ENCODE measurements around the gene HEXIM1. TPM values are rescaled to one million over a fixed set of nuclear protein-coding genes. Genes with fewer than 3 reads are reported as not detected.
A peak's percentile ranks its signal among the peaks of the same experiment; 100 is the strongest.

Gene HEXIM1
- total RNA-seq, 1 experiment from 2014 or later = 26.3 TPM

DNA sequence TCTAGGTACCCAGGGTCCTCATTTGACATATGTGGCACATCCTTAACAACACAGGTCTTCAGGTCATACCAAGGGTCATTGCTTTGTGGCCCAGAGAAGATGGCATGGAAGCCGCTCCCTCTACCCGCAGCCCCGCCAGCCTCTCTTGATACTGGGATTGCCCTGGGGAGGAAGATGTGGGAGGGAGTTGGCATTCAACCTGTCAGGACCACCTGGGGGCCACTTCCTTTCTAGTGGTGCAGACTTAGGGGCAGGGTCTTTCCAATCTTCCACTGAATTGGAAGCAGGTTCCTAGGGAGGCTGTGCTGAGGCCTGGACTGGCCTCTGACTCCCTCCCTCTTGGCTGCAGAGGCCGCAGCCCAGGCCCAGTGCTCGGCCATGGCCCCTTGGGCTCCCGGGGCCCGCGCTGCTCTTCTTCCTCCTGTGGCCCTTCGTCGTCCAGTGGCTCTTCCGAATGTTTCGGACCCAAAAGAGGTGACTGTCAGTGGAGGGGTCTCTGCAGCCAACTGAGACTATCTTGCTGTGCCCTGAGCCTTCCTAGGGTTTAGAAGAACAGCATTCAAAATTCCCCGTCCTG is 5.1 kb upstream of the HEXIM1 start:
- no peak for DNase-seq (ENCODE audit: low spot score)
- in situ Hi-C loops (cut with HindIII; ENCODE audit: low sequenced_read_pairs) = no loop called here

DNA sequence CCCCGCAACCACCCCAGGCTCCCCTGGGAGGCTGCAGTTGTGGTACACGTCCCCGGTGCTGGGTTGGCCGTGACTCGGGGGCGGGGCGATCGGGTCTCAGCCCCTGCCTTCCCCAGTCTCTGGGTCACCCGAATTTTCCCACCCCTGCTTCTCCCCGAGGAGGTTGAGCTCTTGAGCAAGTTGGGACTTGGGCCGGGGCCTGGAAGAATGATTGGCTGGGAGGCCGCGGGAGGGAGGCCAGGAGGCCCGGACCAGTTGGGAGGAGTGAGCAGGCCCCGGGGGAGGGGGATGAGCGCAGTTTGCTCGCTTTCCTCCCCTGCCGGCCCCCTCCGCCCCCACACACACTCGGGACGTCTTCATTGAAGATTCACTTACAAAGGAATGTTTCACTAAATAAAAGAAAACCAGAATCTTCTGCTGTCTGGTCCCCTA is 4.5 kb upstream of the HEXIM1 start:
- in situ Hi-C loops (cut with HindIII; ENCODE audit: low sequenced_read_pairs) = no loop called here

DNA sequence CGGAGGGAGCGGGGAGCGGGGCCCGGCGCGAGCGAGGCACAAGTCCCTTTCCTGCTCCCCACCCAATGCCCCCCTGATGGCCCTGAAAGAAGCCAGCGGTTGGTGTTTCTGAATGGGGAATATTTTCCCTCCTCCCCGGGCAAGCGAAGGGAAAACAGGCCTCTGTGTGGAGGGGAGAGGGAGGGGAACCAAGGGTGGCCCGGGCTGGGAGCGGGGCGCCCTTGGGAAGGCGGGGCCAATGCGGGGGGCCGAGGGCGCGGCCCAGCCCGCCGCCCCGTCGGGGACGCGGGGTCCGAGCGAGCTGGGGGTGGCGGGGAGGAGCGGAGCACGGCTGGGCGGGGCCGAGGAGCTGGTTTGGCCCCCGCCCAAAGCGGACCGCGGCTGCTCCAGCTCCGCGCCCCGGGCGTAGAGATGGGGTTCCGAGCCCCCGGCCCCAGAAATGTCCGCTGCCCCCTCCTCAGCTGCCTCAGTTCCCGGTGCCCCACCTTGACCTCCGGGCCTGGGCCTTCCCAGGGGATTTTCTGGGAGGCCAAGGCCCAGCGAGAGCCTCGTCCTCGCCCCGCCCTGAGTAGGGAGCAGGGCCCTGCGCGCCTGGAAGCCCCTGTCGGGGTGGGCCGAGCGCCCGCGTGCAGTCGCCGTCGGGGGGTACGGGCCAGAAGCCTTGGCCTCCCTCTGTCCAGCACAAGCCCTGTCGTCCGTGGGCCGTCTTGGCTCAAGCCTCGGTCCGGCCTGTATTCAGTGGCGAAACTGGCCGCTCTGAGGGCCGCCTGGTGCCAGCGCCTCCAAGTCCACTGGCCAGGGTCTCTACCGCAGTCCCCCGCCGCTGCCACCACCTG is 3.9 kb upstream of the HEXIM1 start:
- DNase-seq (ENCODE audit: low spot score) = peak; percentile 50
- in situ Hi-C loops (cut with HindIII; ENCODE audit: low sequenced_read_pairs) = no loop called here

More for the DNA sequence above, 4.5 kb upstream of the HEXIM1 start:
- DNase-seq (ENCODE audit: low spot score) = peak; percentile 70

DNA sequence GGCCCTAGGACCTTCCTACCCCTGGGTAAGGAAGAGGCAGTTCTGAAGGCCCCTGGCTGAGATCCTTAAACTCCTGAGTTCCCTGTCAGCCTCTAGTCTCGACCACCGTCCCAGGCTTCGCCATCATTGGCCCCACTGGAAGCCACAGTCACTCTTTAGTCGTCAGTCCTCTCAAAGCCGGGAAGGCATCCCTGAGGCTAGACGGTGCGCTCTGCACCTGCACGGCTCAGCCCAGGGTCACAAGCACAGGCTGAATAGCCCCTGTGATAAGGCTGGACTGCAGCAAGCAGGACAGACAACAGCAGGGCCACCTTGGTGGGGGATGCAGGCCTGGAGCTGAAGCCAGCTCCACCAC is 3.3 kb upstream of the HEXIM1 start:
- in situ Hi-C loops (cut with HindIII; ENCODE audit: low sequenced_read_pairs) = no loop called here
- DNase-seq (ENCODE audit: low spot score) = no peak

DNA sequence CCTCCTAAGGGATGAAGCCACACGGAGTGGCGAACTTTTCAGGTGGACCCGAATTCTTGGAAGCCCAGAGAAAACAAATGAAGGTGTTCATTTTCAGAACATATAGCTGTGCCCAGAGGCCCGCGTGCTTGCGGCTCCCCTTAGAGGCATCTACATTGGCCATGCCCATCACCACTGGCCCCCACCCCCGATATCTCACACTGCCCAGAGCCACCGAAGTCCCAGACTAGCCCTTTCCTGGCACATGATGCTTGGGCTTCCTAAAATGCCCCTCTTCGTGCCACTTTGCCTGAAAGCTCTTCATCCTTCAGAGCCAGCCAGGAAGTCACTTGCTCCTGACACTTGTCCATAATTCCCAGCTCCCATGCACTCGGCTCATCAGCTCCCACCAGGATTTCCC is 2.1 kb upstream of the HEXIM1 start:
- no peak for DNase-seq (ENCODE audit: low spot score)

DNA sequence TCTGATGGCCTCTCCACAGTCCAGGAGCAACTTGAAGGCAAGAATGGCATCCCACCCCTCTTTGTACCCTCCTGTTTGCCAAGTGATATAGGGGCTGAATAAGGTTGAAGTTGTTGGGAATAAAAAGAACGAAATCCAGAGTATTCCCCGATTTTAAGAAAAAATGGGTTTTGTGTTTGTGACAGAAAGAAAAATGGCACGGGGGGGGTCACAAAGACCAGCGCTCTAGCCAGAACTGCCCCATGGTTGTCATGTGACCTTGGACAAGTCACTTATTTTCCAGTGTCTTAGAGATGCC is 1.7 kb upstream of the HEXIM1 start:
- in situ Hi-C loops (cut with HindIII; ENCODE audit: low sequenced_read_pairs) = no loop called here
- DNase-seq (ENCODE audit: low spot score) = no peak

More for the DNA sequence above, 2.1 kb upstream of the HEXIM1 start:
- in situ Hi-C loops (cut with HindIII; ENCODE audit: low sequenced_read_pairs) = no loop called here

DNA sequence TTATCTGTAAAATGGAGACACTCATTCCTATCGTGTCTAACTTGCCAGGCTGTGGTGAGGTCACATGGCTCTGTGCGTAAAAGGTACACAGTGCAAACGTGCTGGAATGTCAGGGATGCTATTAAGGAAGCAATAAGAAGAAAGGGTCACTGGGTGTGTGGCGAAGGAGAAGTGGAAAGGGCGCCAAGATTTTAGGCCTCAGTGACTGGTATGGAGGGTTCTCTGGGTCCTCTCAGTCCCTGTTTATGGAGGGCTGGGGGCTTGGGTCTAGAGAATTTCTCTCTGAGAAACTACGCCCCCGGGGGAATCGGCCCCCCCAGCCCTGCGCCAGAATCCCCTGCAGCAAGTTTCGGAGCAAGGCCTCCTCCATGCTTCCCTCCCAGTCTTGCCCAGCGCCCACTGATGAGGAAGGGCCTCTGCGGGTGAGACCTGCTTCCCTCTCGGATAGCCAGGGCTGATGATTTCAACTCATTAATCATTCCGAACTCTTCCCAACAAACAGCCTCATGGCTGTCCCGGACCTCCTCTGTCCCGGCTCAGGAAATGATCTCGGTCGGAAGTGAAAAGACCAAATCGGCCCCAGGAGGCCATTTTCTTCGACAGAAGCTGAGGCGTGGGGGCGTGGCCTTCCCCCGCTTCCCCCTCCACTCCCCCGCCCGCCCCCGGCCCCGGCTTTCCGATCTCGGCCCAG is 1.2 kb upstream of the HEXIM1 start:
- in situ Hi-C loops (cut with HindIII; ENCODE audit: low sequenced_read_pairs) = no loop called here
- DNase-seq (ENCODE audit: low spot score) = peak; percentile 40

DNA sequence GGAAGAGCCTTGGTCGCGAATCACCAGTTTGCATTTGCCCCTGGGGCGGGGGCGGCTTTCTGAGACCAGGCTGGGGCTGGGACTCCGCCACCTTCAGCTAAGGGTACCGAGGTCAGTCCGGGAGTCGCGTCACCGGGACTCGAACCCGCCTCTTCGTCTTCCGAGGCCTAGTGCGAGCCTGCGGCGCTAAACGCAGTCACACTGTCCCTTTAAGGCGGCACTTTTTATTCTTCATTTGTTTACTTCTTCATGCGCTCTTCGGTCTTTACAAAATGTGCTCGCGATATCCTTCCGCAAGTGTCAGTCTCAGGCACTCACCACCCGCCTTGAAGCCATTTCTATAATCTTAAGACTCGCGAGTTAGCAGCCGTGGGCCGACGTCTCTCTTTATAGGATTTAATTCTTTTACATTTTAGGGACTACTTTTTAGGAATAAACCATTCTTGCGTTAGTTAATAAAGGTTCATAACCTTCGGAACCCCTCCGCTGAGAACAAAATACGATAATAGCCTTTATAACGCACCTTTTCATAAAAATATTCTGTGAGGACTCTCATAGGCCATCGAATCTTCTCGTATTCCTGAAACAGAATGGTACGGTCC is 593 bp upstream of the HEXIM1 start:
- in situ Hi-C loops (cut with HindIII; ENCODE audit: low sequenced_read_pairs) = no loop called here
- peak; percentile 94 for DNase-seq (ENCODE audit: low spot score)

DNA sequence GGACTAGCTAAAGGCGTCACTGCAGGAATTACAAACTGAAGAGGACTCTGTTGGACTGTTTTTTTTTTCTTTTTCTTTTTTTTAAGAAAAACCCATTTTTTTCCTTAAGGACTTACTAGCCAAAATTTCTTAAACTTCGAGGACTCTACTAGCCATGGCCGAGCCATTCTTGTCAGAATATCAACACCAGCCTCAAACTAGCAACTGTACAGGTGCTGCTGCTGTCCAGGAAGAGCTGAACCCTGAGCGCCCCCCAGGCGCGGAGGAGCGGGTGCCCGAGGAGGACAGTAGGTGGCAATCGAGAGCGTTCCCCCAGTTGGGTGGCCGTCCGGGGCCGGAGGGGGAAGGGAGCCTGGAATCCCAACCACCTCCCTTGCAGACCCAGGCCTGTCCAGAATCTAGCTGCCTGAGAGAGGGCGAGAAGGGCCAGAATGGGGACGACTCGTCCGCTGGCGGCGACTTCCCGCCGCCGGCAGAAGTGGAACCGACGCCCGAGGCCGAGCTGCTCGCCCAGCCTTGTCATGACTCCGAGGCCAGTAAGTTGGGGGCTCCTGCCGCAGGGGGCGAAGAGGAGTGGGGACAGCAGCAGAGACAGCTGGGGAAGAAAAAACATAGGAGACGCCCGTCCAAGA is 878 bp downstream of the HEXIM1 start:
- DNase-seq (ENCODE audit: low spot score) = peak; percentile 87

DNA sequence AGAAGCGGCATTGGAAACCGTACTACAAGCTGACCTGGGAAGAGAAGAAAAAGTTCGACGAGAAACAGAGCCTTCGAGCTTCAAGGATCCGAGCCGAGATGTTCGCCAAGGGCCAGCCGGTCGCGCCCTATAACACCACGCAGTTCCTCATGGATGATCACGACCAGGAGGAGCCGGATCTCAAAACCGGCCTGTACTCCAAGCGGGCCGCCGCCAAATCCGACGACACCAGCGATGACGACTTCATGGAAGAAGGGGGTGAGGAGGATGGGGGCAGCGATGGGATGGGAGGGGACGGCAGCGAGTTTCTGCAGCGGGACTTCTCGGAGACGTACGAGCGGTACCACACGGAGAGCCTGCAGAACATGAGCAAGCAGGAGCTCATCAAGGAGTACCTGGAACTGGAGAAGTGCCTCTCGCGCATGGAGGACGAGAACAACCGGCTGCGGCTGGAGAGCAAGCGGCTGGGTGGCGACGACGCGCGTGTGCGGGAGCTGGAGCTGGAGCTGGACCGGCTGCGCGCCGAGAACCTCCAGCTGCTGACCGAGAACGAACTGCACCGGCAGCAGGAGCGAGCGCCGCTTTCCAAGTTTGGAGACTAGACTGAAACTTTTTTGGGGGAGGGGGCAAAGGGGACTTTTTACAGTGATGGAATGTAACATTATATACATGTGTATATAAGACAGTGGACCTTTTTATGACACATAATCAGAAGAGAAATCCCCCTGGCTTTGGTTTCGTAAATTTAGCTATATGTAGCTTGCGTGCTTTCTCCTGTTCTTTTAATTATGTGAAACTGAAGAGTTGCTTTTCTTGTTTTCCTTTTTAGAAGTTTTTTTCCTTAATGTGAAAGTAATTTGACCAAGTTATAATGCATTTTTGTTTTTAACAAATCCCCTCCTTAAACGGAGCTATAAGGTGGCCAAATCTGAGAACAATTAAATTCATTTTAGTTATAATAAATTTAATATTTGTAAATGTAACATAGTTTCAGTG is 1.7 kb downstream of the HEXIM1 start:
- DNase-seq (ENCODE audit: low spot score) = peak; percentile 68
- in situ Hi-C loops (cut with HindIII; ENCODE audit: low sequenced_read_pairs) = no loop called here

More for the DNA sequence above, 878 bp downstream of the HEXIM1 start:
- in situ Hi-C loops (cut with HindIII; ENCODE audit: low sequenced_read_pairs) = no loop called here

DNA sequence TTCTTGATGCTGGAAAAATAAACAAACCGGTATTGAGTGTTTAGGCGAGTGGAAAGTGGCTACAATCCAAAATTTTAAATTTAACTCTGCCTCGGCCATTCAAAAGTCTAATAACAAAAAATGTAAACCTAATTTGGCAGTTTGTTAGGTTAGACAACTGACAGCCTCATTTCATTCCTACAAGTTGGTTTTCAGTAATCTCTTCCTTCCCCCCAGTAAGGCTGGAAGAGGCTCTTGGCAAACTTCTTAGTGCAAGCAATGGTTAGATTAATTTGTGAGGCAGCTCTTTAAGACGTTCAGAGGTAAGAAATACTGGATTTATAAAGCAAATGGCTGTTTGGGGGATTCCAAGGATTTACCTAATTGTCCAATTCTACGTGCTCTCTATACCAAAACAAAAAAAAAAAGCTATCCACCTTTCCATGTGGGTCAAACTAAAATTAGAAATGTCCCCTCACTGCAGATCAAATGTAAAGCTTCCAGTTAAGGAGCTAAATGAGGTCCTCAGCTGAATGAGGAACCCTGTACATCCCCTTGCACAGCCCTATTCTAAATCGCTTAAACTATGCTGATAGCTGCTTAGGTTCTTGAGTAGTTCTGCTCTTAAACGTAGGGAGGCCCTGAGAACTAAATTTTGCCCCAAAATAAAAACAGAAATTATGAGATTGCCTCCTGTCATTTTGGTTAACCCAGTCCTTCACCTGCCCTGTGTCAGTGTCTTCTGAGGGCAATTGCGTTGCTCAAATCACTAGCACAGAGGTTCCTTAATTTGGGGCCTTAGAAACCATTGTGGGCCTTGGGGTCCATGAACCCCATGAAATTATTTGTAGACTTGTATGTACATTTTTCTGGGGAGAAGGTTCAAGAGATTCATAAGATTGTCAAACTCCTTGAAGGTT is 2.9 kb downstream of the HEXIM1 start:
- DNase-seq (ENCODE audit: low spot score) = peak; percentile 57
- in situ Hi-C loops (cut with HindIII; ENCODE audit: low sequenced_read_pairs) = no loop called here

DNA sequence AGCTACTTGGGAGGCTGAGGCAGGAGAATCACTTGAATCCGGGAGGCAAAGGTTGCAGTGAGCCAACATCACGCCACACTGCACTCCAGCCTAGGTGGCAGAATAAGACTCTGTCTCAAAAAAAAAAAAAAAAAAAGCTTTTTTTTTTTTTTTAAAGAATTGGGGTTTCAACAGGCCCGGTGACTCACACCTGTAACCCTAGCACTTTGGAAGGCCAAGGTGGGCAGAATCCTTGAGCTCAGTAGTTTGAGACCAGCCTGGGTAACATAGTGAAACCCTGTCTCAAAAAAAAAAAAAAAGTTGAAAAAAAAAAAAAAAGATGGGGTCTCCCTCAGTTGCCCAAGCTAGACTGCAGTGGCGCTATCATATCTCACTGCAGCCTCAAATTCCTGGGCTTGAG is 6.8 kb downstream of the HEXIM1 start:
- in situ Hi-C loops (cut with HindIII; ENCODE audit: low sequenced_read_pairs) = no loop called here
- no peak for DNase-seq (ENCODE audit: low spot score)

DNA sequence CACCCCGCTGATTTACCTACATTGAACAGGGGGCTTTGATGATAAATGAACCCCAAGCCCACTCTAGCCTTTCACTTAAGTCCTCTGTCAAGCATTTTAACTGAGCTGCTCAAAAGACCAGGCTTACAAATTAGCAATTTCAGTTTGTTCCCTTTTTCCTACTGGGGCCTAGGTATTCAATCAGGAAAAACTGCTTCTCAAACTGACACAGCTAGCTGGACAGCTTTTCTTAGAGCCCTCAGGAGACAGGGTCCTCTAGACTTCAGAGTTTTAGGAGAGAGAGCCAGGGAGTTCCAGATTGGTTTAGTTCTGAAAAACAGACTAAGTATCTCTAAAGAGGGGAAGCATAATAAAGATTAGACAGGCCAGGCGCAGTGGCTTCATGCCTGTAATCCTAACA is 7.2 kb downstream of the HEXIM1 start:
- in situ Hi-C loops (cut with HindIII; ENCODE audit: low sequenced_read_pairs) = no loop called here
- no peak for DNase-seq (ENCODE audit: low spot score)

DNA sequence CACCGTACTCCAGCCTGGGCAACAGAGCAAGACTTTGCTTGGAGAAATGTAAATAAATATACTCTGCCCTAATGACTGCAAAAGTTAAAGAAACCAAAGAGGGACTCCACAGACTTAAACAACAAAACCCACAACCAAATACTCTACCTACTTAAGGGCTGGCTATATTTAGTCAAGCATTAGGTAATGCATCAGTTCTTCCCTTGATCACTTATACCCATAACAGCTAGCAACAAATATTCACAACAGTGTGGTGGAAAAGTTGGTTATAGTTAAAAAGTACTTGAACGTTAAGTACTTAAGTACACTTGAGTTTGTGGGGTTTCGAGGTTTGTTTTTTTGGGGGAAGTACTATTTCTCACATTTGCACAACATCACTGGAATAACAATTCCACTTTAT is 8.0 kb downstream of the HEXIM1 start:
- no peak for DNase-seq (ENCODE audit: low spot score)
- in situ Hi-C loops (cut with HindIII; ENCODE audit: low sequenced_read_pairs) = no loop called here

DNA sequence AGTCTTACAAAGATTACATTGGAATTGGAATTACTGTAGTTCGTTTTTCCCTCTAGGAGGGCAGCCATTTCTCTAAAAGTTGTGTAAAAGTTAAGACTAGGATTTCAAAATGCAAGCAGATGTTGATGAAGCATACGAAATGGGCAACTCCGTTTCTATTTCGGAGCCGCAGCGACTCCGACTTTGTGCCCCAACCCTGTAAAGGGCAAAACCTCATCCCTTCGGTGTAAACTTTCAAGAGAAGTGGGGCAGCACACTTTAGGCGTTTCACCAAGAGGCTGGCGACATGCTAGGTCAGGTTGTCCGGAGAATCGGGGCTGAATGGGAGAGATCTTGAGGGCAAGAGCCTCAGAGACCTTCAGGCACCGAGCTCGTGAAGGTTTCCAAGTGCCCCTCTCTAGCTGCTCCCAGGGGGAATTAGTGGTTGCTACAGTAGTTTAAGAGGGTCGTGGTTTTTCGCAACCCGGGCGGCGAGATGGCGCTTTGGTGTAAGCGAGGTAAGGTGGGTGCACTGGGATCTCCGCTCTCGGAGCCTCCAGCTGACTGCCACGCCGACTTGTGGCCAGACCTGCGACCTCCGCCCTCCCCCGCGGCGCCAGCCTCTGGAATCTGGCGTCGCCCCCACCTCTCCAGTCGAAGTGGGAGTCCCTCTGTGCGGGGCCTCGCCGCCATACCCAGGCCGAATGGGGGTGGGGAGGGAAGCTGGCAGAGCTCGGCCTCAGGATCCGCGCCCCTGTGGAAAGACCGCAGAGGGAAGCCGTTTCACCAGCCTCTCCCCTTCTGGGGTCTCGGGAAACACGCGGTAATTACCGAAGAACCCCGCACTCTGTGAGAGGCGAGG is 12.4 kb downstream of the HEXIM1 start:
- peak; percentile 68 for DNase-seq (ENCODE audit: low spot score)

DNA sequence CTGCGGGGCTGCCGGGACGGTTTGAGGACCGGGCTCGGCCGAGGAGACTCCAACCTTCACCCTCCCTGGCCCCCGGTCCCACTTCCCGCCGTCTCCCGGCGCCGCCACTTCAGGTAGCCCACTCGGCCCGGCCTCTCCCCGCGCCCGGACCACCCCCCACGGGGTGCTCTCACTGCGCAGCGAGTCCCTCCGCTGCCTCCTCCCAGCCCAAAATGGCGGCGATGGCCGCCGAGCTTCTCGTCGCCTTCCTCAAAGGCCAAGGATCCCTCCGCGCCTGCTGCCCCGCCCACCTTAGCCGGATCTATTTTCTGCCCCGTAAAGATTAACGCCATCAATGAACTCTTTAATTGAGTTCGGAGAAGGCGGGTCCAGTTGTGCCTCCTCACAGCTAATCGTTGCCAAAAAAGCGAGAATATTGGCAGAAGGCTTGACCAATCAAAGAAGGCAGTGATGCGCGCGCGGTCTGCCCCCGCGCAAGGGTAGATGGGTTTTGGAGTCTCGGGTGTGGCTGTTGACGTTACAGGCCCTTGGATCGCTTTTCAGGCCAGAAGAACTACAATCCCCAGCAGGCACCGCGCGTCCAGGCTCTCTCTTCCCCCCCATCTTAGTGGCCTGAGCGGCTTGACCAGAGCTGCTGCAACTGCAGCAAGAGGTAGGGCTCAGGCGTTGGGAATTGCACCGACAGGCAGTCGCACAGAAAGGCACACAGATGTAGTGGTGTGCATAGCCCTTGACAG is 13.2 kb downstream of the HEXIM1 start, which contains the start of gene HEXIM2:
Gene HEXIM2, plus strand, starts transcription at position 588 of the 737 bp plus-strand sequence. CDS start 919 bp downstream, outside the sequence.
- DNase-seq (ENCODE audit: low spot score) = peak; percentile 100
- in situ Hi-C loops (cut with HindIII; ENCODE audit: low sequenced_read_pairs) = no loop called here

More for the DNA sequence above, 12.4 kb downstream of the HEXIM1 start:
- in situ Hi-C loops (cut with HindIII; ENCODE audit: low sequenced_read_pairs) = no loop called here

Measured in G401 (cell line).